Bronchial smooth muscle cell (primary cell): ENCODE data around the gene DPRX. TPM values are rescaled to one million over a fixed set of nuclear protein-coding genes. Genes with fewer than 3 reads are reported as not detected.

Source experiments
- total RNA-seq: library from RNA; depleted of rRNA; stranded (reverse); fragments of >200 nt; gene quantifications from 2 replicates; pipeline ENCODE4 v1.2.1, GENCODE V29; 2014

DPRX gene
- not detected in 2 replicates for total RNA-seq

GRCh38 chr19:53631949-53632407 is at the start of gene DPRX:
DPRX (plus strand) TSS chr19:53631999; CDS start chr19:53632107, 108 bp downstream.

Other genes starting within 250 kb of the DPRX start
- gene ZNF765, start 236.8 kb upstream of the DPRX start, total RNA-seq = 8.5 and 12.7 TPM in 2 replicates
- 9.1 and 12.9 TPM in 2 replicates for gene ZNF761, start 200.0 kb upstream of the DPRX start, total RNA-seq
- 3.9 and 5.3 TPM in 2 replicates for gene ZNF813, start 164.3 kb upstream of the DPRX start, total RNA-seq
- 8.5 and 10.4 TPM in 2 replicates for gene ZNF331, start 93.9 kb upstream of the DPRX start, total RNA-seq
- not detected in 2 replicates for gene NLRP12, start 192.3 kb downstream of the DPRX start, total RNA-seq
- gene MYADM, start 235.9 kb downstream of the DPRX start, total RNA-seq = 3.3 and 5.2 TPM in 2 replicates